GM12864 (cell line): Measurements from ENCODE around the gene TMEM121B.

Experiments used
- DNase-seq: peaks from one replicate; pipeline ENCODE4 v3.0.0-alpha.2; 2011; ENCODE audit warnings: low read depth
- H3K4me3 ChIP-seq: 2 replicates; pipeline ENCODE4 v1.5.1; 2011; ENCODE audit warnings: mild to moderate bottlenecking, low read depth, low read length, control low read depth
- TF ChIP-seq, protein P1 (sequence below): IDR thresholded peaks from 2 replicates; pipeline ENCODE4 v1.5.1; 2011; ENCODE audit warnings: low read depth, mild to moderate bottlenecking, moderate library complexity, low read length, control low read depth, inconsistent platforms; ENCODE audit errors: missing control alignments

Gene TMEM121B

DNA sequence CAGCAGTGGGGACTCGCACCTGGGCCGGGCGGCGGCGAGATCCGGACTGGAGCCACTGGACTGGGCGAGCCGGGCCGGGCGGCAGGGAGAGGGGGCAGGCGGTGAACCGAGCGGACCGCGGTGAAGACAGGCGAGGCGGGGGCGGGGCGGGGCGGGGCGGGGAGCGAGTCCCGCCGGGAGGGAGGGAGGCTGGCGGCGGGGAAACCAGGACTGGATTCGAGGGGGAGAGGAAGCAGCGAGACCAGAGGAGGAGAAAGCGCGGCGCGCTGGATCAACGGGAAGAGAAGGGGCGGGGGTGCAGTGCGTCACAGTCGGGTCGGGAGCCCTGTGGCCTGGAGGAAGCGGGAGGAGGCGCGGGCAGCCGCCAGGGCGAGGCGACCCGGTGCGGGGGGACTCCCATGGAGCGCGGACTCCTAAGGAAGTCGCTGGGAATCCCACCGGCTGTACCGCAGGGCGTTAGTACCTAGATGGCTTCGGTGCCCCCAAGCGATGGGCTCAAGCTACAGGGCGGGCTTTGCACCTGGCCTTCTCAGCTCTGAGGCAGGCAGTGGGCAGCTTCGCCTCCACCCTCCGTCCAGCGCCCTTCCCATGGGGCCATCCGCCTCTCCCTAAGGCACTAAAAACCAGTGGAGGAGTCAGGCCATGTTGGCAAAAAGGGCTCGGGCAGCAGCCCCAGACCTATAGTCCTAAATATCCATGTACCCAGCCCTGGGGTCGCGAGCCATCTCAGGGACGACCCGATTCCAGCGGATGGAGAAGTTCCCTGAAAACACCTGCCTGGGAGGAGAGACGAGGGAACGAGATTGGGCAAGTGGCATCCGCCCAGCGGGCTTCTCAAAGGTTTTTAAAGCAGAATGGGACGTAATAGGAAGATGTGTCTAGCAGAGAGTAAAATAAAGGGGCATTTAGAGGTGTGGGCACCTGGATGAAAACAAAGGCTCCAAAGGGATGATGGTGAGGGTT lies at the start of gene TMEM121B:
TSS of gene TMEM121B (minus strand) at position 128 of the 963 bp plus-strand sequence. CDS start 233 bp downstream, outside the sequence.
- peak within 1 kb of the TSS; percentile 11; the same call in 1 of the 2 replicates for H3K4me3 ChIP-seq
- DNase-seq, result no peak
- TF ChIP-seq, protein P1, sequence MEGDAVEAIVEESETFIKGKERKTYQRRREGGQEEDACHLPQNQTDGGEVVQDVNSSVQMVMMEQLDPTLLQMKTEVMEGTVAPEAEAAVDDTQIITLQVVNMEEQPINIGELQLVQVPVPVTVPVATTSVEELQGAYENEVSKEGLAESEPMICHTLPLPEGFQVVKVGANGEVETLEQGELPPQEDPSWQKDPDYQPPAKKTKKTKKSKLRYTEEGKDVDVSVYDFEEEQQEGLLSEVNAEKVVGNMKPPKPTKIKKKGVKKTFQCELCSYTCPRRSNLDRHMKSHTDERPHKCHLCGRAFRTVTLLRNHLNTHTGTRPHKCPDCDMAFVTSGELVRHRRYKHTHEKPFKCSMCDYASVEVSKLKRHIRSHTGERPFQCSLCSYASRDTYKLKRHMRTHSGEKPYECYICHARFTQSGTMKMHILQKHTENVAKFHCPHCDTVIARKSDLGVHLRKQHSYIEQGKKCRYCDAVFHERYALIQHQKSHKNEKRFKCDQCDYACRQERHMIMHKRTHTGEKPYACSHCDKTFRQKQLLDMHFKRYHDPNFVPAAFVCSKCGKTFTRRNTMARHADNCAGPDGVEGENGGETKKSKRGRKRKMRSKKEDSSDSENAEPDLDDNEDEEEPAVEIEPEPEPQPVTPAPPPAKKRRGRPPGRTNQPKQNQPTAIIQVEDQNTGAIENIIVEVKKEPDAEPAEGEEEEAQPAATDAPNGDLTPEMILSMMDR, result no peak

DNA sequence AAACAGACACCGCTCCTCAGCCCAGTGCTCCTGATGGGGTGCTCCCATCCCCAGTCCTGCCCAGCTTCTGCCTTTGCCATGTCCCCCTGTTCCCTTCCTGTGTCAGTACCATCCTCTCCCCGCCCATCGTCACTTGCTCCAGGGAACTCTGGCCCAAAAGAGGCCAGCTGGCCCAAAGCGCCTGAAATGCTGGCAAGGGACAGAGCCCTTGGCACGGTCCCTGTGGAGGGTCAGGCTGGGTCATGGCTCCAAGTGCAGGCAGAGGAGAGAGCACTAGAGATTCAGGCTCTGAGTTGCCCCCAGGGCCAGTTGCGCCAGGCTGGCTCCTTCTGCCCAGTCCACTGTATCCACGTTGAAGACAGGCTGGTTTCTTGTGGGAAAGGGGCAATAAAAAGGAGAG lies 46.3 kb upstream of the TMEM121B start:
- no peak for DNase-seq
- TF ChIP-seq, protein P1, result no peak
- no peak overlapping the region for H3K4me3 ChIP-seq

DNA sequence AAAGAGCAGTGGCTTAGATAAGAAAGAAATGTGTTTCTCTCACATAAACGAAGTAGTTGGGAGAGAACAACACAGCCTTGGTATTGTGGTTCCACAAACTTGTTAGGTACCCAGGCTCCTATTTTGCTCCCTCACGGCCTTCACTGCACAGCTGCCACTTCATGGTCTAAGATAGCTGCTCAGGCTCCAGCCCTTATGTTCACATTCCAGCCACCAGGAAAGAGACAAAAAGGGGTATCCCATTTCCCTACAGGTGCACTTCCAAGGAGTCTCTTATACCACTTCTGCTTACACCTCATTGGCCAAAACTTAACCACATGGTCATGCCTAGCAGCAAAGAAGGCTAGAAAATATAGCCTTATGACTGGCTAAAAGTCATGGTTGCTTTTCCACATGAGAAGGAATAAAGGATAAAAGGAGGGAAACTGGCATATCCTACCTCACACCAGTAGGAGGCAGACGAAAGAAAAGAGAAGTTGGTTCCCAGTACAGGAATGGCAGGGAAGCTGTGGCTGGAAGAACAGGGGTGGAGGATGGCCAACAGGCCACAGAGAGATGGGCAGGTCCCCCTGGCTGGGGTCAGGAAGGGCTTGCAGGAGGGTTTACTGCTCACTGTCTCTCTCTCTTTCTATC lies 43.3 kb upstream of the TMEM121B start:
- DNase-seq, result no peak

DNA sequence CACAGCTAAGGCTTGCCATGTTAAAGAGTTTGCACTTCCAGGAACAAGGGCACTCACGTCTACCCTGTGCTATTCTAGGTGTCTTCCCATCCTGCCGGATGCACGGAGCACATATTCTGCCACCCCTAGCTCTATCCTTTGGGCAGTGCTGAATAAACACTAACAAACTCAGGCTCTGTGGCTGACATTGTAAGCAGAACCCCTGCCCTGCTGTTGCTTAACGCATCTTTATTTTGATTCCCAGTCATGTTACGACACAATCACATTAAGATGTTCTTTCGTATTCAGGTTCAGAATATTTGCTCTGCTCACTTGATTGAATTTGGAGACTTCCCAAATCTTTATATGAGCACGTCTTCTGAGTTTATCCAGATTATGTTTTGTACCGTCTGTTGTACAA lies 41.6 kb upstream of the TMEM121B start:
- DNase-seq, result no peak
- H3K4me3 ChIP-seq, result no peak overlapping the region
- TF ChIP-seq, protein P1, result no peak

More for the DNA sequence above, 43.3 kb upstream of the TMEM121B start:
- no peak overlapping the region for H3K4me3 ChIP-seq
- TF ChIP-seq, protein P1, result peak; percentile 15

DNA sequence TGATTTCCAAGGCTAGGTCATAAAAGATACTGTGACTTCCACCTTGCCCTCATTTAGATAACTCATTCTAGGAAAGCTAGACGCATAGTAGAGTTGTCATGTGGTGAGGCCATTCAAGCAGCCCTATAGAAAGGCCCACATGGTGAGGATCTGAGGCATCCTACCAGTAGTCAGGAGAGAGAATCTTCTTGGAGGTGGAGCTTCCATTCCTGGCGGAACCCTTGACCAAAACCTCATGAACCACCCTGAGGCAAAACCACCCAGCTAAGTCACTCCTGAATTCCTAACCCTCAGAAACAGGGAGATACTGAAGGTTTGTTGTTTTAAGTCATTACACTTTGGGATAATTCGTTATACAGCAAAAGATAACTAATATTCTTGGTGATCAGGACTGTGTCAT lies 40.8 kb upstream of the TMEM121B start:
- DNase-seq, result no peak
- TF ChIP-seq, protein P1, result no peak

DNA sequence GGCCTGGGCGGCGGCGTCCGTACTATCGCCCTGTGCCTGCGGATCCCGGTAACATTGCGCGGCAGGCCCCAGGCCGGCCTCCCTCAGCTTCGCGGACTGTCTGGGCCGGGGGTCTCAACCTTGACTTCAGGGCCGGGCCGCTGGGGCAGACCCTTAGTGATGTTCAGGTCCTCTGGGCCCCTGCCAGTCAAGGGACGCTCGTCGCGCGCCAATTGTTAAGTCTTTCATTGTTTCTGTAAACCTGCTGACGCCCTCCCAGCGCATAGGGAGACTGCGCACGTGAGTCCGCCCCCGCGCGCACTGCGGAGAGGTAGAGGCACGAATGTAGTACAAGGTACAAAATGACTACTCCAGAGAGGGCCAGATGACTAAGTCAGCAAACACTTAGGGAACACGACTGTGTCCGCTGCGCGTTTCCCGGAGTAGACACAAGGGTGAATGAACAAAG lies 38.4 kb upstream of the TMEM121B start:
- DNase-seq, result peak; percentile 30
- TF ChIP-seq, protein P1, result no peak
- H3K4me3 ChIP-seq, result peak overlapping the region; percentile 71

More for the DNA sequence above, 40.8 kb upstream of the TMEM121B start:
- H3K4me3 ChIP-seq, result no peak overlapping the region
